DND-41 (cell line): ENCODE data around the gene CTNNA1.

Experiments
- ATAC-seq: fragments of 200-7000 bp; cut with Tn5 transposase; 3 replicates; pipeline ENCODE4 v1.9.1; 2021; ENCODE audit warnings: low read depth; ENCODE audit not compliant: insufficient read depth
- DNase-seq: peaks from one replicate; pipeline ENCODE4 v3.0.0-alpha.2; 2020
- H2AFZ ChIP-seq: 2 replicates; pipeline ENCODE4 v1.6.0; 2012; ENCODE audit warnings: low read depth, low read length
- H3K27ac ChIP-seq: 2 replicates; pipeline ENCODE4 v1.5.1; 2012; ENCODE audit warnings: low read length, inconsistent platforms
- H3K27me3 ChIP-seq: fragments of 200-600 bp; sonication (generic); 2 replicates; pipeline ENCODE4 v1.6.0; 2012; ENCODE audit warnings: low read length, mild to moderate bottlenecking, inconsistent platforms; ENCODE audit not compliant: insufficient read depth, poor library complexity
- H3K36me3 ChIP-seq: 2 replicates; pipeline ENCODE4 v1.5.1; 2012; ENCODE audit warnings: low read length, inconsistent platforms; ENCODE audit not compliant: insufficient read depth
- H3K4me1 ChIP-seq: 2 replicates; pipeline ENCODE4 v1.5.1; 2012; ENCODE audit warnings: mild to moderate bottlenecking, low read length; ENCODE audit not compliant: insufficient read depth
- H3K4me2 ChIP-seq: 2 replicates; pipeline ENCODE4 v1.6.0; 2012; ENCODE audit warnings: mild to moderate bottlenecking, moderate library complexity, low read length, inconsistent platforms; ENCODE audit not compliant: insufficient read depth
- H3K4me3 ChIP-seq, 2 experiments: fragments of 200-600 bp in 1 of 2; shearing (Covaris generic) in 1 of 2; 2 replicates each; pipeline ENCODE4 v1.5.1; 2012 to 2016; ENCODE audit warnings: inconsistent platforms in 2 of 2, low read length in 2 of 2, mild to moderate bottlenecking in 2 of 2, low read depth in 1 of 2, moderate library complexity in 1 of 2
- H3K79me2 ChIP-seq: 2 replicates; pipeline ENCODE4 v1.6.0; 2012; ENCODE audit warnings: low read length, inconsistent platforms; ENCODE audit not compliant: insufficient read depth
- H3K9ac ChIP-seq: 2 replicates; pipeline ENCODE4 v1.6.0; 2012; ENCODE audit warnings: low read depth, mild to moderate bottlenecking, inconsistent platforms, low read length, moderate library complexity
- H3K9me3 ChIP-seq: 2 replicates; pipeline ENCODE4 v1.5.1; 2012; ENCODE audit warnings: low read length, moderate library complexity, mild to moderate bottlenecking, inconsistent platforms; ENCODE audit not compliant: insufficient read depth, severe bottlenecking
- H4K20me1 ChIP-seq: 2 replicates; pipeline ENCODE4 v1.6.0; 2012; ENCODE audit warnings: low read length; ENCODE audit not compliant: insufficient read depth
- CTCF ChIP-seq: IDR thresholded peaks from 2 replicates; pipeline ENCODE4 v1.5.1; 2012; ENCODE audit warnings: borderline replicate concordance, low read length, moderate library complexity, mild to moderate bottlenecking; ENCODE audit not compliant: poor library complexity, severe bottlenecking; ENCODE audit errors: extremely low read depth
- EZH2 ChIP-seq: IDR thresholded peaks from 3 replicates; pipeline ENCODE4 v1.6.1; 2012; ENCODE audit warnings: borderline replicate concordance, low read depth, mild to moderate bottlenecking, moderate library complexity, low read length, inconsistent platforms; ENCODE audit not compliant: severe bottlenecking

CTNNA1 gene

GRCh38 chr5:138803285-138803684 is 50.1 kb downstream of the CTNNA1 start:
- H4K20me1 ChIP-seq, result no peaks in the 10 kb centered on the region
- no peak for DNase-seq
- no peak overlapping the region for H3K4me3 ChIP-seq
- H2AFZ ChIP-seq, result no peak overlapping the region
- no peak for TF ChIP-seq CTCF
- no peak for TF ChIP-seq EZH2
- no peaks in the 10 kb centered on the region for H3K36me3 ChIP-seq
- H3K9me3 ChIP-seq, result no peaks in the 10 kb centered on the region
- H3K27ac ChIP-seq, result no peak overlapping the region
- no peaks in the 10 kb centered on the region for H3K27me3 ChIP-seq
- H3K4me1 ChIP-seq, result peaks cover 5% of the 10 kb centered on the region
- H3K4me2 ChIP-seq, result no peak overlapping the region
- ATAC-seq, result no peak
- no peak overlapping the region for H3K9ac ChIP-seq
- H3K79me2 ChIP-seq, result no peaks in the 10 kb centered on the region

- no peaks in the 10 kb centered on the region for H3K36me3 ChIP-seq
- H3K4me3 ChIP-seq, result no peak overlapping the region
- no peak for ATAC-seq
- H3K27me3 ChIP-seq, result no peaks in the 10 kb centered on the region
- peaks cover 5% of the 10 kb centered on the region for H3K4me1 ChIP-seq
- no peak overlapping the region for H3K27ac ChIP-seq
- TF ChIP-seq EZH2 (no peak), CTCF (no peak)
- no peaks in the 10 kb centered on the region for H3K9me3 ChIP-seq
- no peak for DNase-seq
- no peak overlapping the region for H3K4me2 ChIP-seq
- no peak overlapping the region for H3K9ac ChIP-seq
- no peaks in the 10 kb centered on the region for H4K20me1 ChIP-seq
- no peaks in the 10 kb centered on the region for H3K79me2 ChIP-seq
- no peak overlapping the region for H2AFZ ChIP-seq
These were observed 50.7 kb downstream of the CTNNA1 start for GRCh38 chr5:138803935-138804334.

- Histone ChIP-seq H3K4me1 (peaks cover 5% of the 10 kb centered on the region), H3K27me3 (no peaks in the 10 kb centered on the region), H3K9ac (no peak overlapping the region), H3K4me2 (no peak overlapping the region), H3K36me3 (no peaks in the 10 kb centered on the region), H3K27ac (no peak overlapping the region), H3K4me3 (no peak overlapping the region), H3K79me2 (no peaks in the 10 kb centered on the region), H2AFZ (no peak overlapping the region), H4K20me1 (no peaks in the 10 kb centered on the region), H3K9me3 (no peaks in the 10 kb centered on the region)
- TF ChIP-seq EZH2 (no peak), CTCF (no peak)
- DNase-seq, result no peak
- no peak for ATAC-seq
These were observed 51.9 kb downstream of the CTNNA1 start for GRCh38 chr5:138805096-138805495.

- DNase-seq, result no peak
- Histone ChIP-seq H3K79me2 (no peaks in the 10 kb centered on the region), H3K4me3 (no peak overlapping the region), H4K20me1 (no peaks in the 10 kb centered on the region), H3K27me3 (no peaks in the 10 kb centered on the region), H3K4me1 (peaks cover 5% of the 10 kb centered on the region), H2AFZ (no peak overlapping the region), H3K4me2 (no peak overlapping the region), H3K9me3 (no peaks in the 10 kb centered on the region), H3K9ac (no peak overlapping the region), H3K27ac (no peak overlapping the region), H3K36me3 (no peaks in the 10 kb centered on the region)
- TF ChIP-seq CTCF (no peak), EZH2 (no peak)
- ATAC-seq, result peak; percentile 61; the same call in 2 of the 3 replicates
These were observed 54.0 kb downstream of the CTNNA1 start for GRCh38 chr5:138807182-138807581.
